GM12892 (cell line): ENCODE data around the gene CYTL1.
"Not testable (repeated sequence)": the region's sequence is repeated elsewhere in the genome, so short reads cannot be mapped to it uniquely, and the experiment has no call there.

ENCODE experiments used
- DNase-seq: peaks from one replicate; pipeline ENCODE4 v3.0.0; 2011; ENCODE audit not compliant: insufficient read length
- FAIRE-seq: peaks from 2 replicates; lab custom pipeline; 2011; peaks lifted over from hg19 to GRCh38; lab: Jason Lieb, UNC
- POLR2A ChIP-seq: IDR thresholded peaks from 2 replicates; pipeline ENCODE4 v1.6.1; 2011; ENCODE audit warnings: low read depth, low read length, control low read depth
- POLR2AphosphoS5 ChIP-seq: IDR thresholded peaks from 2 replicates; pipeline ENCODE4 v1.6.1; 2011; ENCODE audit warnings: low read depth, low read length, control low read depth
- TAF1 ChIP-seq: IDR thresholded peaks from 2 replicates; pipeline ENCODE4 v1.6.1; 2011; ENCODE audit warnings: low read depth, mild to moderate bottlenecking, control low read depth, low read length, borderline replicate concordance

The CYTL1 gene

DNA sequence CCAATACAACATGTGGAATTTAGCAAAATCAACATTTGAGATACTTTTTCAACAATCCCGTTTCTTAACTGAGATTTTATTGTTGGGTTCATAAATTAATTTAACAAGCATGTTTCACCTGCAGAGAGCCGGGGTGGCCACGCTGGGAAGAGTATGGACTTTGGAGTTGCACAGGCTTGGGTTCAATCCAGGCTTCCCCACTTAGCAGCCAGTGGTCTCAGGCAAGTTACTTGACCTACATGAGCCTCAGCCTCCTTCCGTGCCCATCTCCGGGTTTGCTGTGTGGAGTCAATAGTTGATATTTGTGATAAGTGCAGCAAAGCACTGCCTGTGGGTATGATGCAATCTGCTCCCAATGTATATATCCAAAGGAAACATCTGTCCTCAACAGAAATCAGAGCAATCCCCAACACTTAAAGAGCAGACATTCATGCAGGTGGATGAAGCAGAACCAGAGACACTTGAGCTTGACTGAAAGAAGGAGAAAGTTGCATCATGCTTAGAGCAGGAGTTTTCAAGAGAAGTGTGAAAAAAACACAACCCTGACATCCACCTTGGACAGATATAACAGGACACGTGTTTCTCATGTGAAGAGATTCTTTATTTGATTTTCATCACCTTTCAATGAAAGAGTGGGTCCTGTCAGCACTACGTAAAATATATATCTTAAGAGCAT is 5.1 kb downstream of the CYTL1 start:
- DNase-seq (no peak), FAIRE-seq (no peak)
- no peak for TF ChIP-seq POLR2A
- no peak for TF ChIP-seq TAF1
- no peak for TF ChIP-seq POLR2AphosphoS5

DNA sequence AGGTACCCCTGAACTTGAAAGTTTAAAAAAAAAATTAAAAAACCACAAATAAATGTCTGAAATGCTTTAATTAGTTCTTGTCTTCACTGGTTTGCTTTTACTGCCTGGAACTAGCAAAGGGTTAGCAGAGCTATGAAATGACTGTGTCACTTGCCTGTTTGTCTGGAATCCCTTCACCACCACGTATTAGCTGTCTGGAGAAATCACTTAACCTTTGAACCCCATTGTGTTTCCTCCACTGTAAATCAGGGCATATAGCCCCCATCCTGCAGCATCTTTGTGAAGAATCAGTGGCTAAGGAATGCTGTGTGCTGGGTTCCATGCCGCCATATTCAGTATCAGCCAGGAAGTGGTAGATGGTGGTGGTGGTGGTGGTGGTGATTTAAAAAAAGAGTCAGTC is 6.3 kb downstream of the CYTL1 start:
- DNase-seq (no peak), FAIRE-seq (no peak)
- TF ChIP-seq TAF1: no peak
- no peak for TF ChIP-seq POLR2AphosphoS5
- TF ChIP-seq POLR2A: no peak

DNA sequence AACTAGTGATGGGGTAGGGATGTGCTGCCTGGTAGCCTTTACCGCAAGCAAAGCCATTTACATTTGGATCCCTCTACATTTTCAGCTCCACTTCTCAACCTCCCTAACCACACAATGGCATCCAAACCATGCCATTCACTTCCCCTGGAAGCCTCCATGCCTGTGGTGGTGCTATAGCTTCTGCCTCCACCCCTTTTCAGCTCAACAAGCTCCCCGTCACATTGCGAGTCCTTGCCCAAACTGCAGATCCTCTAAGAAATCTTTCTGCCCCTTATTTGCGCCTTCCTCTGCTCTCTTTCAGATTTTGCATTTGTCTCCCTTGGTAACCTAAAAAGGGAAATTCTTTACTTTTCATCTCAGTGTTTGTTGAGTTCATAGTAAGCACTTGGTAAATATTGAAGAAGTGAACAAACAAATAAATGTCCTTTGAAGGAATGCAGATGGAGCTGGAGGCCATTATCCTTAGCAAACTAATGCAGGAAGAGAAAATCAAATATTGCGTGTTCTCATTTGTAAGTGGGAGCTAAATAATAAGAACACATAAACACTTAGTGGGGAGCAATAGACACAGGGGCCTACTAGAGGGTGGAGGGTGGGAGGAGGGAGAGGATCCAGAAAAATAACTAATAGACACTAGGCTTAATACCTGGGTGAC is 6.9 kb downstream of the CYTL1 start:
- DNase-seq (no peak), FAIRE-seq (no peak)
- TF ChIP-seq TAF1 (no peak), POLR2AphosphoS5 (no peak), POLR2A (no peak)

DNA sequence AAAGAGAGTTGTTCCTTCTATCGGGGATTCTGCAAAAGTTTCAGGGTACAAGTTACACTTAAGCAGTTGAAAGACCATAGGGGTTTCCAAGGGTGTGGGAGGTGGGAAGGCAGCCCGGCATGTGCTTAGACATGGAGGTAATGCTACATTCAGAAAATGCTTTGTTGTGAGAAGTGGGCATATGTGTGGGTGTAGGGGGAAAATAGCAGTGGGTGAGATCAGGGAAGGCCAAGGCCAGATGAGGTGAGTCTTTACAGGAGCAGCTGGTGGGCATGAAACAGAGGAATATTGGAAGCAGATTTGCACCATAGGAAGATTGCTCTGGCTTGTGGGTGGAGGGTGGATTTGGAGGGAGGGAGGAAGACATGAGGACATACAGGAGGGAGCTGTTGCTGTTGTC is 8.3 kb downstream of the CYTL1 start:
- DNase-seq (no peak), FAIRE-seq (no peak)
- TF ChIP-seq POLR2AphosphoS5 (no peak), POLR2A (no peak), TAF1 (no peak)

DNA sequence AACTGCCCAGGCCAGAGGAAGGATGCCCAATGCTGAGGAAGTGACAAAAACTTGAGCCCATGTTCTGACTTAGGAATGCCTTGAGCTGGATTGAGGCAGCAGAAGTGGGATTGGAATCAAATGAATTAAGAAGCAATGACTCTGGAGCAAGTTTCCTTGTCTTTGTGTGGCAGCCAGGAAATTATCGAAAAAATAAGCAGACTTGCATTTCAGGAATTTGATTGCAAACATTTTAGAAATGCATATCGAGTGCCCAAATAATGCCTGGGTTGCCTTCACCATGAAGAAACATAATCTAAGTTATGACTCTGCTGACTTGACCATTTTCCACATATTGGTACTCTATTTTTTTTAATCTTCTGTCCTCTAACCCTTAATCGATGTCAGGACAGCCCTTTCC is 9.5 kb downstream of the CYTL1 start:
- FAIRE-seq: no peak
- DNase-seq: no peak
- TF ChIP-seq POLR2AphosphoS5 (no peak), TAF1 (no peak), POLR2A (no peak)

DNA sequence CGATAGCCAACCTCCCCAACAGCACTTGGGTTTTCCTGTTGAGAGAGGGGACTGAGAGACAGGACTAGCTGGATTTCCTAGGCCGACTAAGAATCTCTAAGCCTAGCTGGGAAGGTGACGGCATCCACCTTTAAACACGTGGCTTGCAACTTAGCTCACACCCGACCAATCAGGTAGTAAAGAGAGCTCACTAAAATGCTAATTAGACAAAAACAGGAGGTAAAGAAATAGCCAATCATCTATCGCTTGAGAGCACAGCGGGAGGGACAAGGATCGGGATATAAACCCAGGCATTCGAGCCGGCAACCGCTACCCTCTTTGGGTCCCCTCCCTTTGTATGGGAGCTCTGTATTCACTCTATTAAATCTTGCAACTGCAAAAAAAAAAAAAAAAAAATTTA is 12.3 kb downstream of the CYTL1 start:
- FAIRE-seq, DNase-seq: not testable (repeated sequence)

DNA sequence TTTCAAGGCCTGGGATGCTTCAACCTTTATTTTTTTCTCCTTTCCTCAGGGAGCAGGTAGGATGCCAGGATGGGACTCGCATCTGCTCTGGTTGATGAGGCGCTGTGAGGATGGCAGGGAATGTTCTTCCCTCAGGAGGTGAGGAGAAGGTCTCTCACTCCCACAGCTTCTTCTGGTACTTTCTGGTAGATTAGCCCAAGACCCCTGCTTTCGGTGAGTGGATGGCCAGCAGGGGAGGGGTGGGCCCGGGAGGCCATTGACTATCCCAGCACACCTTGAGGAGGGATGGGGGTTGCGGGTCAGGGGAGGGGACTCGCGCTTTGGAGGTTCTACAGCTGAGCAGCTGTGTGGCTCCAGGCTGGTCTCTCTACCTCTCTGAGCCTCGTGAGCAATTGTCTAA is 14.8 kb downstream of the CYTL1 start:
- TF ChIP-seq TAF1: no peak
- TF ChIP-seq POLR2A: no peak
- TF ChIP-seq POLR2AphosphoS5: no peak
- DNase-seq (no peak), FAIRE-seq (no peak)

DNA sequence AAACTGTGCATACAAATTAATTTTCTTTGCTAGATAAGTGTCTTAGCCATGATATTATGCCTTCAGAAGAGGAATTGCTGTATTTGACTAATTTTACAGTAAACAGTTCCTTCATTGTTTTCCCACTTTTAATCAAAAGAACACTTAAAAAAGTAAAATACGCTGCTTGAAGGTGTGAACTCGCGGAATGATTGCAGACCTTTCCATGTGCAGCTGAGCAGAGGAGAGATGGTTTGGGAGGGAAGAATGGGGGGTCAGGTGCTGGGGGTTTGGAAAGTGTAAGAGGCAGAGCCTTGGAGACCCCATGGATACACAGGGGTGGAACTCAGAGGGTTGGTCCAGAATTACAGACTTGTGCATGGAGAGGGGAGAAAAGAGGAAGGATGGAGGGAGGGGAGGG is 15.3 kb downstream of the CYTL1 start:
- TF ChIP-seq POLR2AphosphoS5: no peak
- no peak for TF ChIP-seq TAF1
- no peak for TF ChIP-seq POLR2A
- no peak for FAIRE-seq
- DNase-seq: no peak

DNA sequence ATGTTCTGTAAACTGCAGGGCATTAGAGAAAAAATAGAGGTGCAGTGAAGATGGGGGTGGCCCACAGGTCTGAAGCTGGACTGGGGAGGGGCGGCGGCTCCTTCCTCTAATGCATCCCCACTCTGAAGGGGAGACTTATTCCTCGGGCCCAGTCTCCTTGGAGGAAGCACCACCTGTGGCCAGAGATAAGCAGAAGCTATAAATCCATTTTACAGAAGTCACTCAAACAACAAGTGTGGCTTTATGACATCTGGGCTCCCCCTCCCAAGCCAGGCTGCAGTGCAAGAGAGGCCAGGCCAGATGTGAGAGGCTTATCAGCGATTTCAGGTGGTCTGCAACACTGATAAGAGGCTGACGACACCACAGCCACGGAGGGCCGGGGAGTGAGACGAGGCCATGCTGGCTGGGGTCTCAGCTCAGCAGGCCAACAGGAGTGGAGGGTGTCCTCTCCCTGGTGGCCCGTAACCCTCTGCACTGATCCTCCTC is 15.8 kb downstream of the CYTL1 start:
- FAIRE-seq (no peak), DNase-seq (no peak)
- no peak for TF ChIP-seq POLR2A
- no peak for TF ChIP-seq POLR2AphosphoS5
- TF ChIP-seq TAF1: no peak

DNA sequence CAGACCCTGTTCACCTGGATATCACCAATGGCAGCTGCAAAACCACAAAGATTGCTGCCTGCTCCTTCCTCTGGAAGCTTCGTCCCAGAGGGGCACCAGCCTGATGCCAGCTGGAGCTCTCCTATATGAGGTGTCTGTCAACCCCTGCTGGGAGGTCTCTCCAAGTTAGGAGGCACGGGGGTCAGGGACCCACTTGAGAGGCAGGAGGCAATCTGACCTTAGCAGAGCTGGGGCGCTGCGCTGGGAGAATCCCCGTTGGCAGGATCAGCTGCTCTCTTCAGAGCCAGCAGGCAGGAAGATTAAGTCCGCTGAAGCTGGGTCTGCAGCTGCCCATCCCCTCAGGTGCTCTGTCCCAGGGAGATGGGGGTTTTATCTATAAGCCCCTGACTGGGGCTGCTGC is 17.6 kb downstream of the CYTL1 start:
- FAIRE-seq, DNase-seq: not testable (repeated sequence)

DNA sequence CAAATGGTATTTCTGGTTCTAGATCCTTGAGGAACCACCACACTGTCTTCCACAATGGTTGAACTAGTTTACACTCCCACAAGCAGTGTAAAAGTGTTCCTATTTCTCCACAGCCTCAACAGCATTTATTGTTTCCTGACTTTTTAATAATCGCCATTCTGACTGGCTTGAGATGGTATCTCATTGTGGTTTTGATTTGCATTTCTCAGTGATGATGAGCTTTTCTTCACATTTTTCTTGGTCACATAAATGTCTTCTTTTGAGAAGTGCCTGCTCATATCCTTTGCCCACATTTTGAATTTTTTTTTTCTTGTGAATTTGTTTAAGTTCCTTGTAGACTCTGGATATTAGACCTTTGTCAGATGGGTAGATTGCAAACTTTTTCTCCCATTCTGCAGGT is 22.3 kb downstream of the CYTL1 start:
- not testable (repeated sequence) for FAIRE-seq, DNase-seq

DNA sequence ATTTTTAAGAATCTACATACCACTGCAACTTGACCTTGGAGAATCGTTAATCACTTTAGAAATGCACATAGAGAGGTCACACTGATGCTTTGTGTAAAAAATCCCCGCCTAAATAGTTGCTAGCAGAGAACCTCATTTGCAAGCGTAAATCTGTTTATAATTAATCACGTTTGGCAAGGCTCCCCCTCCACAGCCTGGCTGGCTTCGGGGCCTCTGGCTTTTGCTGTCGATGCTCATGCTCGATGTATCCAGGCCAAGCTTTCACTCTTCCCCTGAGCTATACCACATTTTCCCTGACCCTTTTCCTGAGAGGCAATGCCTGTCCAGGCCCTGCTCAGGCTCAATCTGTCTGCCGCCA is 23.4 kb downstream of the CYTL1 start:
- DNase-seq: no peak
- FAIRE-seq: no peak
- TF ChIP-seq TAF1: no peak
- no peak for TF ChIP-seq POLR2AphosphoS5
- TF ChIP-seq POLR2A: no peak

DNA sequence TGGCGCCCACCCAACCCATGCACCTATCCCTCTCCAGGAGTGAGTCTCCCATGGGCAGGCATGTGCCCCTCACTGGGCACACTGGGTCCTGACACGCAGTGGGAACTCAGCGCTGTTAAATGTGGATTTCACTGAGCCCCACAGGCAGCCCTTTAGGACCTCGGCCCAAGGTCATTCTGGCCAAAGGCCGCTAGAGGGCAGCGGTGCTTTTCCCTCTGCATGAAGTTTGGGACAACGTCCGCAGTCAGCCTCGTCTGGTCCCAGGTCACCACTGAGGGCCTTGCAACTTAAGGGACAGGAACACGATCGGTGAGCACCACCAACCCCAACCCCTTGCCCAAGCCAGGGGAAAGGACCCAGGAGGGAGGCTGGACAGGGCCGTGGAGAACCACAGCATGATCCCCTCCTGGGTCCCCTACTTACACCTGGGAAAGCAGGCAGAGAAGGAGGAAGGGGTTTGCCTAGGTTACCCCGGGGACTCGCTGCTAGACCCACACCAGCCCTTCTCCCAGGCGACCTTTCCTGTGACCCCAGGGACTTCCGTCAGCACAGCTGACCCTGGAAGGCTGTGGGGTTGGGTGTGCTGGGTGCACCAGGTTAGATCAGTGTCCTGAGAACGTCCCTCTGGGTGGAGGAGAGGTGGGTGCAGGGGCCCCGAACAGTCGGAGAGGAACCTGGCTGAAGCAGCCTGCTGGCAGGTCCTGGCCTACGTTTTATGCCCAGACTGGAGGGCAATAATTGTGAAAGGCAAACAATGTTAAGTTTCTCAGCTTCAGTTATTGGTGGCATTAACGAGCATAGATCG is 24.0 kb downstream of the CYTL1 start:
- DNase-seq: peak; percentile 71
- peak; percentile 60 for FAIRE-seq
- no peak for TF ChIP-seq TAF1
- TF ChIP-seq POLR2A: no peak
- no peak for TF ChIP-seq POLR2AphosphoS5
